Neural progenitor cell (in vitro differentiated cells): Measurements from ENCODE around the gene SLC19A2. TPM values are rescaled to one million over a fixed set of nuclear protein-coding genes. Genes with fewer than 3 reads are reported as not detected.

Experiments used
- DNase-seq: peaks from one replicate; pipeline ENCODE4 v3.0.0-alpha.2; 2016; ENCODE audit warnings: low spot score
- H2AFZ ChIP-seq: fragments of 200-600 bp; sonication (generic); replicated peaks from 2 replicates; pipeline ENCODE4 v1.6.1; 2016; ENCODE audit warnings: antibody characterized with exemption
- H3F3A ChIP-seq: fragments of 200-600 bp; sonication (generic); 2 replicates; pipeline ENCODE4 v1.6.1; 2016; ENCODE audit warnings: antibody characterized with exemption, low read depth
- H3K27ac ChIP-seq: fragments of 200-600 bp; sonication (generic); 2 replicates; pipeline ENCODE4 v1.5.1; 2016; ENCODE audit warnings: mild to moderate bottlenecking
- H3K27me3 ChIP-seq: fragments of 200-600 bp; sonication (generic); 2 replicates; pipeline ENCODE4 v1.6.1; 2016; ENCODE audit warnings: mild to moderate bottlenecking, moderate library complexity
- H3K36me3 ChIP-seq: fragments of 200-600 bp; sonication (generic); 2 replicates; pipeline ENCODE4 v1.5.1; 2016
- H3K4me1 ChIP-seq: fragments of 200-600 bp; sonication (generic); 2 replicates; pipeline ENCODE4 v1.6.1; 2016; ENCODE audit warnings: mixed run types
- H3K4me2 ChIP-seq: fragments of 200-600 bp; sonication (generic); 2 replicates; pipeline ENCODE4 v1.6.1; 2016
- H3K4me3 ChIP-seq: fragments of 200-600 bp; sonication (generic); 2 replicates; pipeline ENCODE4 v1.5.1; 2016
- H3K79me2 ChIP-seq: fragments of 200-600 bp; sonication (generic); 2 replicates; pipeline ENCODE4 v1.6.1; 2016; ENCODE audit warnings: low read depth
- H3K9ac ChIP-seq: fragments of 200-600 bp; sonication (generic); 2 replicates; pipeline ENCODE4 v1.6.1; 2016
- H3K9me3 ChIP-seq: fragments of 200-600 bp; sonication (generic); 2 replicates; pipeline ENCODE4 v1.5.1; 2016; ENCODE audit warnings: low read depth
- H4K20me1 ChIP-seq: fragments of 200-600 bp; sonication (generic); 2 replicates; pipeline ENCODE4 v1.6.1; 2016; ENCODE audit warnings: low read depth
- H3K27ac Mint-ChIP-seq: 3 replicates; pipeline ENCODE4 v1.8.0; 2021; ENCODE audit warnings: mixed read lengths
- H3K27me3 Mint-ChIP-seq: 2 replicates; pipeline ENCODE4 v1.8.0; 2022; ENCODE audit warnings: low read depth, mild to moderate bottlenecking, inconsistent platforms, moderate library complexity, mixed read lengths; ENCODE audit not compliant: insufficient read depth
- H3K36me3 Mint-ChIP-seq: 3 replicates; pipeline ENCODE4 v1.8.0; 2021; ENCODE audit warnings: mixed read lengths
- H3K4me1 Mint-ChIP-seq: 3 replicates; pipeline ENCODE4 v1.8.0; 2021; ENCODE audit warnings: mixed read lengths
- H3K4me3 Mint-ChIP-seq: 3 replicates; pipeline ENCODE4 v1.8.0; 2021; ENCODE audit warnings: mild to moderate bottlenecking, moderate library complexity, mixed read lengths
- H3K9me3 Mint-ChIP-seq: 3 replicates; pipeline ENCODE4 v1.8.0; 2020; ENCODE audit warnings: mixed read lengths
- CTCF ChIP-seq: fragments of 200-600 bp; sonication (generic); IDR thresholded peaks from 2 replicates; pipeline ENCODE4 v1.5.1; 2017; ENCODE audit warnings: antibody characterized with exemption, mild to moderate bottlenecking
- EZH2 ChIP-seq: fragments of 200-600 bp; sonication (generic); IDR thresholded peaks from 2 replicates; pipeline ENCODE4 v1.6.1; 2017; ENCODE audit warnings: antibody characterized with exemption, mild to moderate bottlenecking, moderate library complexity
- EZH2phosphoT487 ChIP-seq: fragments of 200-600 bp; sonication (generic); IDR thresholded peaks from 2 replicates; pipeline ENCODE4 v1.6.1; 2017; ENCODE audit warnings: antibody characterized with exemption
- total RNA-seq: library from RNA; depleted of rRNA; stranded (reverse); fragments of >200 nt; gene quantifications from 2 replicates; pipeline ENCODE4 v1.2.3, GENCODE V29; 2015; ENCODE audit warnings: low replicate concordance

Gene SLC19A2
- total RNA-seq, 1 donor from 2014 or later, result 35.4 TPM

DNA sequence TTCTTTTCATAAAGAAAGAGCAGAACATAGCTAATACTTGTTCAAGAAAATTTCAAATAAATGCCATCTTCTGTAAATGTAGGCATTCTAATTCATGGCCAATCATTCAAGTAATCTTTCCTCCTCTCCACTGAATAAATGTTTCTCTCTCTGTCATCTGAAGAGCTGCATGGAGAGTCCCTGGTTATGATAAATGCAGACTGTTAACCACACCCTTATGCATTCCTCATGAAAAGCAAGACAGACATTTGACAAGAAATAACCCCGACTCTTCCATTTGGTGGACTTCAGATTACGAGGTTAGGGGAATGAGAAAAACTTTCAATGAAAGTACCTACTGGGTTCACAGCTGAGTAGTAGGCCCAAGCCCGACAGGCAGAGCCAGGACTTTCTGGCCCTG, 44.7 kb upstream of the SLC19A2 start:
- no peaks in the 10 kb centered on the region for H3K79me2 ChIP-seq
- peaks cover 11% of the 10 kb centered on the region for H3K4me1 Mint-ChIP-seq
- no peak overlapping the region for H3K4me3 ChIP-seq
- H3F3A ChIP-seq, result no peaks in the 10 kb centered on the region
- H3K4me3 Mint-ChIP-seq, result no peak overlapping the region
- no peak overlapping the region for H3K9ac ChIP-seq
- peaks cover 10% of the 10 kb centered on the region for H3K4me1 ChIP-seq
- no peaks in the 10 kb centered on the region for H3K36me3 ChIP-seq
- no peaks in the 10 kb centered on the region for H3K27me3 ChIP-seq
- no peaks in the 10 kb centered on the region for H3K9me3 Mint-ChIP-seq
- no peaks in the 10 kb centered on the region for H3K36me3 Mint-ChIP-seq
- no peaks in the 10 kb centered on the region for H3K27me3 Mint-ChIP-seq
- no peaks in the 10 kb centered on the region for H4K20me1 ChIP-seq
- TF ChIP-seq EZH2phosphoT487, result no peak
- TF ChIP-seq CTCF, result no peak
- TF ChIP-seq EZH2, result no peak
- no peak overlapping the region for H3K27ac Mint-ChIP-seq
- DNase-seq, result no peak
- H3K9me3 ChIP-seq, result no peaks in the 10 kb centered on the region
- no peak overlapping the region for H3K27ac ChIP-seq
- H3K4me2 ChIP-seq, result no peak overlapping the region
- no peak overlapping the region for H2AFZ ChIP-seq

- Histone ChIP-seq H3K4me3 (no peak overlapping the region), H3K27ac (no peak overlapping the region), H3K79me2 (no peaks in the 10 kb centered on the region), H4K20me1 (no peaks in the 10 kb centered on the region), H3K4me2 (no peak overlapping the region), H2AFZ (peak overlapping the region; percentile 44), H3F3A (no peaks in the 10 kb centered on the region), H3K9me3 (no peaks in the 10 kb centered on the region), H3K27me3 (no peaks in the 10 kb centered on the region), H3K9ac (no peak overlapping the region), H3K36me3 (no peaks in the 10 kb centered on the region), H3K4me1 (peaks cover 10% of the 10 kb centered on the region)
- peak; percentile 48 for DNase-seq
- Mint-ChIP-seq H3K27me3 (no peaks in the 10 kb centered on the region), H3K4me3 (no peak overlapping the region), H3K36me3 (no peaks in the 10 kb centered on the region), H3K27ac (no peak overlapping the region), H3K9me3 (no peaks in the 10 kb centered on the region), H3K4me1 (peaks cover 11% of the 10 kb centered on the region)
- TF ChIP-seq EZH2phosphoT487, result peak; percentile 42
- TF ChIP-seq EZH2, result no peak
- no peak for TF ChIP-seq CTCF
Observed at GRCh38 chr1:169529068-169529642, 43.4 kb upstream of the SLC19A2 start.

DNA sequence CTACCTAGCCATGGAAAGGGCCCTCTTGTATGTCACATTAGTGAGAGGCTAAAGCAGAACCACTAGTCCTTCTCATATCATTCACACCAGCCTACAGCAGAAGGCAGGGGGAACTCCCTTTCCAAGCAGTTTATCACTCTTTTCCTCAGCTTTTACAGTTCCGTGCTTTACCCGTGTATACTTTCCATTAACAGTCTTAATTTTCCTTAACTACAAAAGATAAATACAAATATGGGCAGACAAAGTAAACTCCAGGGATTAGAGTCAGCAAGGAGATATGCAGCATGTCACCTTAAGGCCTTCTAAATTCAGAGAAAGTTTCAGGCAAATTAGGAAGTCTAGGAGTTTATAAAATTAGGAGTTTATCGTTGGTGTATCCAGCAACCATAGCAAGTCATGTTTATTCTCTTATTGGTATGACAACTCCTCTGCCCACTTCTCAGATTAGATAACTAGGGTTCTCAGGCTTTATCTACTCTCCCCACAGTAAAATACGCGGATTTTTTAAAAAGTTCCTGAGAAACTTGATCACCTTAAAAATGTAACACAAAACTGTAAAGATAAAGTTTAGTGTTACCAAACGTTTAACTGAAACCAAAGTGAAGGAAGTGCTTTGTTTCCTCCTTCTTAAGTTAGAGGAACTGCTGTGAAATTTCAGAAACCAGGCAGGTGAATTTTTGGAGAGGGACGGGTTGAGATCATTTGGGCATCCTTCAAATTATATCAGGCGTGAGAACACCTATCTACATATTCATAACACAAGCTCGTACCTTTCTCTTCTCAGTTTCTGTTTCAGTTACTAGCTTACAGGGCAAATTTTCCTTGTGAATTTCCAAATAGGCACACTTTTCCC, 42.7 kb upstream of the SLC19A2 start:
- Histone ChIP-seq H4K20me1 (no peaks in the 10 kb centered on the region), H3K79me2 (no peaks in the 10 kb centered on the region), H3F3A (no peaks in the 10 kb centered on the region), H3K4me2 (no peak overlapping the region), H3K9ac (no peak overlapping the region), H2AFZ (peak overlapping the region; percentile 9), H3K36me3 (no peaks in the 10 kb centered on the region), H3K9me3 (no peaks in the 10 kb centered on the region), H3K27ac (no peak overlapping the region), H3K27me3 (no peaks in the 10 kb centered on the region), H3K4me1 (peaks cover 10% of the 10 kb centered on the region), H3K4me3 (no peak overlapping the region)
- H3K27me3 Mint-ChIP-seq, result no peaks in the 10 kb centered on the region
- H3K27ac Mint-ChIP-seq, result no peak overlapping the region
- TF ChIP-seq CTCF, result no peak
- TF ChIP-seq EZH2phosphoT487, result no peak
- no peak for TF ChIP-seq EZH2
- no peak overlapping the region for H3K4me3 Mint-ChIP-seq
- DNase-seq, result no peak
- H3K36me3 Mint-ChIP-seq, result no peaks in the 10 kb centered on the region
- peaks cover 11% of the 10 kb centered on the region for H3K4me1 Mint-ChIP-seq
- no peaks in the 10 kb centered on the region for H3K9me3 Mint-ChIP-seq
